Epithelial cell of prostate (primary cell): Measurements from ENCODE around the gene EIF4H.
"Not testable (repeated sequence)": the region's sequence is repeated elsewhere in the genome, so short reads cannot be mapped to it uniquely, and the experiment has no call there.

Experiments
- DNase-seq: peaks from one replicate; pipeline ENCODE4 v3.0.0-alpha.2; 2011; ENCODE audit warnings: low read depth, low spot score
- H3K27ac ChIP-seq: fragments of 450-650 bp; 2 replicates; pipeline ENCODE4 v1.5.1; 2017; ENCODE audit warnings: mild to moderate bottlenecking

EIF4H gene

DNA sequence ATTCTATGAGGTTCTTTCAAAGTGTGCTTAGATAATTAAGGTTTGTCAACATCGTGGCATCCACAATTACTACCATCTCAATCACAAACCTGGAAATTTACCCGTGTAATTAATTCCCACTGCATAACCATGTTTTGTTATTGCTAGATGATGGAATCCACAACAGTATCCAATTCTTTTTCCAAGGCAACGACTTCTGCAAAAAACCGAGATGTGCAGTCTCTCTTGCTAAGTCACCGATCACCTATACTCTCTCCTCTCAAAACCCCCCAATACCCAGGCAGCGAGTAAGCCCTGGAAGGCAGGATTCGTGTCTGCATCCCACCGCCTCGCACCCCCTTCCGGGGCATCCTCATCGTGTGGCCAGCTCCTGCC, 678 bp upstream of the EIF4H start:
- DNase-seq, result no peak
- H3K27ac ChIP-seq, result peak overlapping the region; percentile 85

DNA sequence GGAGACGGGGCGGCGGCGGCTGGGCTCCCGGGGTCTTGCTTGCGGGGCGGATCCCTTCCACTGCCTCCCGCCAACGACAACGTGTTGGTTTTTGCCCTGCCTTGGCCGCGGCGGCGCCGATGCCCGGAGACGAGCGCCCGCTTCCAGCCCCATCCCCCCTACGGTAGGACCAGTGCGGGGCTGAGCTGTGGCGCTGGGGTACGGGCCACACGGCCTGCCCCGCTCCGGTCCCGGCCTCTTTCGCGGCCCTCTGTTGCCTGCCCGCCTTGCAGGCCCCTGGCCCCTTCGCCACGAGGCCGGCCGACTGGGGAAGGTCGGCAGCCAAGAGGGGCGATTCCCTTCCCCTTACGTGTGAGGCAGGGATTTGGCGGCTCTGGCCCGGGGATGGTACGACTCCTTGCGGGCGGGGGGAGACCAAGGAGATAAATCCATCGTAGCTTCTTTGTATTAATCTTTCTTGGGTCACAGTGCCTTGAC, 488 bp downstream of the EIF4H start:
- DNase-seq, result no peak
- H3K27ac ChIP-seq, result peak overlapping the region; percentile 85

DNA sequence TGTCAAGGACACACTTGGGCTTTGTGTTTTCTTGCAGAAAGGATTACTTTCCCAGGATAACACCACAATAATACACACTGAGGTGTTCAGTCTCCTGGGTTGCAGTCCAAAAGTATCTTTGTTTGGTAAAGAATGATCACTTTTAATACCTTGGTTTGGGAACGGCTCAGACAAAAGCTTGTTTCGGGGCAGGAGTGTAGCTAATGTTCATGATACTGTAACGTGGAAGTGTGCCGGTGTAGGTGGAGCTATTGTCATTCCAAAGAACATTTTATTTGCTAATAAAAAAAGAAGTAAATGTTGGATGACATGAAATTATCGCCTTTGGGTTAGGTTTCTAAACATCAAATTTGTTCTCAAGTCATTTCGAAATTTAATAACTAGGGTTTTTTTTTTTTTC, 1.2 kb downstream of the EIF4H start:
- peak overlapping the region; percentile 85 for H3K27ac ChIP-seq
- DNase-seq, result no peak

DNA sequence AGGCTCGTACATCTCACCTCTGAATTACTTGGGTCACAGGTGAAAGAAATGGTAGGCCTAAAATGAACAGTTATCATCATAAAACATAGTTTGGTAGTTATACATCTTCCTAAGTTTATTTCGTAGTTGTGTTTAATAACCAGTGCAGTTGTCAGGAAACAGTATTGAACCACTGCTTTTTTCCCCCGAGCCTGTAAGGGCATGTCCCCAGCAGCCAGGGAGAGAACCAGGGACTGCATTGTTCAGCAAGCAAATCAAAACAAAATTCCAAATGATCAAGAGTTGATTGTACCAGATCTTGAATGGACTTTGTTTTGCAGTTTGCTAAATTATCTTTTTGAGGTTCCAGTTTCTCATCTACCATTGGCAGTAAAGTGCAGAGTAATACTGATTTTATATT, 2.4 kb downstream of the EIF4H start:
- peak overlapping the region; percentile 85 for H3K27ac ChIP-seq
- no peak for DNase-seq

DNA sequence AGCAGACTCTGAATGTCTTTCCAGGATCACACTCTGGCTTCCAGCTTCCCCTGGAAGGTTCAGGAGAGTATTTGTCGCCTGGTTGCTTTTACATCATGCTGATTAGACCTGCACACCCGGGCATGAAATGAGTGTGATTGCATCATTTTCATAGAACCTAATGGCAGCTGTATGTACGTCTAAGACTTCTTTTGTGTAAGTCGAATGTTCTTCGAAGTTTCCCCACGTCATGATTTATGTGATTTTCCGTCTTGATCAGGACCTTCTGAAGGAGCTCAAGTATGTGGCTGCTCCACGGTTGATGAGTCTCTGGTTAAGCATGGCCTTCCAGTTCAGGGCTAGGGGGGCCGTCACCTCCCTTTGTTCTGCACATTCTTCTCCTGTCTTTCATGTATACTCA, 4.5 kb downstream of the EIF4H start:
- peak overlapping the region; percentile 85 for H3K27ac ChIP-seq
- no peak for DNase-seq

DNA sequence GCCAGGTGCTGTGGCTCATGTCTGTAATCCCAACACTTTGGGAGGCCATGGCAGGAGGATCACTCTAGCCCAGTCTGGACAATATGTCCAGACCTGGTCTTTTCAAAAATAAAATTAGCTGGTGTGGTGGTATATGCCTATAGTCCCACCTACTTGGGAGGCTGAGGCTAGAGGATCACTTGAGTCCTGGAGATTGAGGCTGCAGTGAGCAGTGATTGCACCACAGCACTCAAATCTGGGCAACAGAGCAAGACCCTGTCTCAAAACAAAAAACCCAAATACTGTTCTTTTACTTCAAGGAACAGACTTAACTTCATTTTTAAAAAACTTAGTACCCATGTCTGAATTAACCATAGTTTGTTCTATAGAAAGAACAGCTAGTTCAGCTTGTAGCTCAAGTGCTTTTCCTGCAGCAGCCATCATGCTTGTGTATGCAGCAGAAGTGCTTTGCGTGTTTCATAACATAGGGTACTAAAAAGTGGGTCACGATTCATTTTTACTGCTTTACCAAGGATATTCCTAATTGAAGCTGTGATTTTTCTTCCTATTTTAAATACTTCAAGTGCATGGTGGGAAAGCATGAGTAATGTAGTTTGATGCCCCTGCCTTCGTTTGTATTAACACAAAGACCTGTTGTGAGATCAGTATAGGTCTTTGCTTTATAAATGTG, 5.9 kb downstream of the EIF4H start:
- no peak for DNase-seq
- peak overlapping the region; percentile 85 for H3K27ac ChIP-seq

DNA sequence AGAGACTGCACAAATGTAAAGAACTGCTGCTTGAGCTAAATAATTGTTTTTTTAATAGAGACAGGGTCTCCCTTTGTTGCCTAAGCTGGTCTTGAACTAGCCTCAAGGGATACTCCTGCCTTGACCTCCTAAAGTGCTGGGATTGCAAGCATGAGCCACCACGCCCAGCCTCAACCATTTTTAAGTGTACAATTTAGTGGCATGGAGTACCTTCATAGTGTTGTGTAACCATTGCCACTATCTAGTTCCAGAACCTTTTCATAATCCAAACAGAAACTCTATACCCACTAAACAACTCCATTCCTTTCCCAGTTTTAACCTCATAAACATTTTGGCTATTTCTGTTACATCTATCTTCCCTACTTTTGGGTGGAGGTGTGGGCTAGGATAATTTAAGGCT, 6.7 kb downstream of the EIF4H start:
- H3K27ac ChIP-seq, result peak overlapping the region; percentile 59
- DNase-seq, result no peak

DNA sequence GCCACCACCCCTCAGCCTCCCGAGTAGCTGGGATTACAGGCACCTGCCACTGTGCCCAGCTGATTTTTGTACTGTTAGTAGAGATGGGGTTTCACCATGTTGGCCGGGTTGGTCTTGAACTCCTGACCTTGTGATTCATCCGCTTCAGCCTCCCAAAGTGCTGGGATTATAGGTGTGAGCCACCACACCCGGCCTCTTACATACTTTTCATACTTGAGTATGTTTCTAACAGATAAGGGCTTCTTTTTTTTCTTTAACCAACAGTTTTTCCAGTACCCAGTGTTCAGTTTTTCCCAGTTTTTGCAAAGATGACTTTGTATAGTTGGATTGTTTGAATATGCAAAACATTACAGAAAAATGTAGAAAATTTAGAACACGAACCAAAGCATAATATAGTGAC, 7.7 kb downstream of the EIF4H start:
- DNase-seq, result no peak
- H3K27ac ChIP-seq, result peak overlapping the region; percentile 59

DNA sequence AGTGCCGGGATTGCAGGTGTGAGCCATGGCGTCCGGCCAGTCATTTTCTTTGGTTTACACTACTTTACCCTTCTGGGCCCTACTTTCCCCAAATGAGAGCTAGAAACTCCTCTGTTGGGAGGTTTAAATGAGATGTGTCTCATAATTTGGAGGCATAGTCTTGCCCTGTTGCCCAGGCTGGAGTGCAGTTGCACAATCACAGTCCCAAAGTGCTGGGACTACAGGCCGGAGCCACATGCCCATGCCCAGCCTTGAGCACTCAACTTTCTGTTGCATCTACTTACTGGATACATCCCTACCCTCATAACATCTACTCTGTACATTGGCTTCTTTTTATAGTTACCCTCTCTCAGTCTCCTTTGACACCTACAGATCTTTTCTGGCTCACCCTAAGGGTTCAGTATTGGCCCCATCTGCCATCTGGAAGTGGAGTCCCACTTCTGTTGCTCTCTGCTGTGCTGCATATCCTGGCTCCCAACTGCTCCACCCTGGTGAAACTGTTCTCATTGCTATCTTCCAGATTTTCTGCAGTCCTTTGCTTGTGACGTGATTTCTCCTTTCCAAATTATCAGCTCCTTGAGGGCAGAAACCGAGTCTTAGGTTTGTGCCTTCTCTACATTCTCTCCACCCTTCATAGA, 8.4 kb downstream of the EIF4H start:
- no peak for DNase-seq
- peak overlapping the region; percentile 59 for H3K27ac ChIP-seq

DNA sequence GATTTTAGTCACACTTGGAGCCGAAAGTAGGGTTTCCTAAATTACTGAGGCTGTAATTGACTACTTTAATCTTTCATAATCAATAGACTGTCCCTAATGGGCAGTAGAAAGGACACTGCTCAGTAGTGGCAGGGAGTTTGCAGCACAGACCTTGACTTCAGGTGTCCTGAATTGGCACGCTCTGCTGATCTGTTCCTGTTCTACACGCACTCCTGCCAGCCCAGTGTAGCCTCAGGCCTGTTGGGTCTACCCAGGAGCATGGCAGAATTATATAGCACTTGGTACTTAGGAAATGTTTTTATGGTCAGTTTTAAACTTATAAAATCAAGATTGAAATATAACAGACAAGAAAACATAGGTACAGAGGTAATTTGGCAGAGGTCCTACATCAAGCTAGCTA, 9.0 kb downstream of the EIF4H start:
- peak overlapping the region; percentile 59 for H3K27ac ChIP-seq
- DNase-seq, result no peak

DNA sequence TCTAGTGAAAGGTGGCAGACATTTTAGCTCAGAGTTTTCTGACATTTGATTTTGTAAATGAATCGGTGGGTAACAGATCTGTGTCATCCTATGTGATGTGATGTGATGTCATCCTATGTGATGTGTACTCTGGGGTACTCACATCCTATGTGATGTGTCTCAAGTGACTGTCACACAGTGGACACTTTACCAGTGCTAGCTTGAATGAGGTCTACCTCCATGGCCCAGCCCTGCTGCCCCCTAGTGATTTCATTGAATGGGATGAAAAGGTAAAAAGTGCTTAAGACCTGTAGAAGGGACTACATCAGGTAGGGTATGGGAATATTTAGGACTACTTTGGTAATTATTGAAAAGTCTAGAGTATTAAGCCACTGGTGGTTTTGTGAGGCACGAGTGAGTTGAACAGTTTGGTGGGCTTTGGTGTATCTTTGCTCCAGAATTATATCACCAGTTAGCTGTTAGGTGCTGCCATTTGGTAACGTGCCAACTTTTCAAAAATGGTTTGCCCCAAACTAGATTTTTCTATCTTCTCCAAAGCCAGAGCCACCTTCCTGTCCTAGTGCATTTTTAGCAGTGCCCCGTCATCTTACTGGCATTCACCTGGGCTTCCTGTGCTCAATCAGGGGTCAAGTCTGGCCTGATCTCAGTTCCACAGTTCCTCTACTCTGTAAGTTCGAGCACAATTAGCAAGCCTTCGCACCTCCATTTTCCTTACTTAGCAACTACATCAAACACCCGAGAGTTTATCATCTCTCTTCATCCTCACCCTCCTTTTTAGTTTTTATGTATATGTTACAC, 9.7 kb downstream of the EIF4H start:
- H3K27ac ChIP-seq, result peak overlapping the region; percentile 59
- no peak for DNase-seq

DNA sequence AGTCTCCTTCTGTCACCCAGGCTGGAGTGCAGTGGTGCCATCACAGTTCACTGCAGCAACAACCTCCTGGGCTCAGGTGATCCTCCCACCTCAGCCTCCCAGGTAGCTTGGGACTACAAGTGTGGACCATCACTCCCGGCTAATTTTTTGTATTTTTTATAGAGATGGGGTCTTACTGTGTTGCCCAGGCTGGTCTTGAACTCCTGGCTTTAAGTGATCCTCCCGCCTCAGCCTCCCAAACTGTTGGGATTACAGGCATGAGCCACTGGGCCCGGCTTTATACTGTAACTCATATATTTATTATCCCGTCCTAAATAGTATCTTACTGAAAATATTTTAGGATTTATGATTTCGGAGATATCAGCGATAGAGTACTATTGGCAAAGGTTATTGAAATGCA, 10.9 kb downstream of the EIF4H start:
- no peak for DNase-seq
- peak overlapping the region; percentile 59 for H3K27ac ChIP-seq

DNA sequence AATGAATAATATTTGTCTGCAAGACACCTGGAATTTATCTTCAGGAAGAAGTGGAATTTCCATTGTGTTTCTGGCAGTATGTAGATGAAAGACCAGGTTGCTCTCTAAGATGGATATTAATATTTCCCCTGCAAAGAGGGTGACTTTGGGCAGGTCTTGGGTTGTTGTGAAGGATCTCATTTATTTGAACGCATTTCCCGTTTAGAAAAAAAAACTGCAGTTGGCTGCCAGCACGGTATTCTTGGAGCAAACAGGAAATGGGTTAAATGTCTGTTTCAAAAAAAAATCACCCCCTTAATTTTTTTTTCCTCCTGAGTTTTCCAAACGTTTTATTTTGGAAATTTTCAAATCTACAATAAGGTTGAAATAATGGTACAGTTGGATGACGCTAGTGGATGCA, 11.5 kb downstream of the EIF4H start:
- H3K27ac ChIP-seq, result no peak overlapping the region
- DNase-seq, result no peak

DNA sequence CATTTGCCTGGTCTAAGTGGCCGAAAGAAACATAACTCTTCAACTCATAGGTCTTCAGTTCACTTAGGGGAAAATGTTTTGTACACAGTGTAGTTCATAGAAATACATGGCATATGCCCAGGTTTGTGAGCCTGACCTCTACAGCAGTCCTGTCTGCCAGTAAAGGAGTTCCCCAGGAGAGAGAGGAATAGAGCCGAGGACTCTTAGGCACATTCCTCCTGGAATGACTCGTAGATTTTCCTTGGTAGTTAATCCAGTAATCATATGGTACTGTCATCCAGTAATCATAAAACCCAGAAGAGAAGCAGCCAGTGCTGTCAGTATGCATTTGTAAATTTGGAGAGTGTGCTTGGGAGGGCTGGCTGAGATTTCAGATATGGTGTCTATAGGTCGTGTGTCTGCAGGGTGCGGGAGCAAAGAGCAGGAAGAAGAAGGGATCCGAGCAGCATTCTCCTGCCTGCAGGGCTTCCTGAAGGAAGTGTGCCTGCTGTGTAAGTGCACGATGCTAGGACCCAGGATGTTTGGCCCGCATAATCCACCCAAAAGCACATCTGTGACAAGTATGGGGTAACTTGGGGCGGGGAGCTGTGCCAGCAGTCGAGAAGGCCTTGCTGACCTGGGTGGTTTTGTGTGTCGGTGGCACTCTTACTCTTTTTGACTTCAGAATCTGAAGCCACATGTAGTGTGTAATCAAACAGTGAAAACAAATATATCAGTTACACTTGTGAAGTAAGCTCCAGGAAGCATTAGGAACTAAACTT, 13.9 kb downstream of the EIF4H start:
- peak overlapping the region; percentile 5 for H3K27ac ChIP-seq
- no peak for DNase-seq

DNA sequence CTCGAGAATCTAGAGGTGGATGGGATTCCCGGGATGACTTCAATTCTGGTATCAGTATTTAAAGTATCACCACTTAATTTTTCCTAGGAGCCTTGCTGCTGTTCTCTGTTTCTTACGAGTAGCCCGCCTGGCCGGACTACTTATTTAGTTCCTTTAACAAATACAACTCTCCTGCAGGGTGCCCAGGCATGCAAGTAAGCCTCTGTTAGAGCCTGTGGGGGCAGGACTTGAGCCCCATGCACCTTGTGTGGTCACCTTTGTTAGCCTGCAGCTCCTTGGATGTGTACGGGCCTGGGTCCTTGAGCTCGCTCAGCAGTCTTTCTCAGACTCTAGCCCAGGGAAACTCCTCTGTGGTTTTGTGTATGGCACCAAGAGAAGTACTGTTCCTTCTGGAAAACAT, 16.1 kb downstream of the EIF4H start:
- no peak for DNase-seq
- H3K27ac ChIP-seq, result no peak overlapping the region

DNA sequence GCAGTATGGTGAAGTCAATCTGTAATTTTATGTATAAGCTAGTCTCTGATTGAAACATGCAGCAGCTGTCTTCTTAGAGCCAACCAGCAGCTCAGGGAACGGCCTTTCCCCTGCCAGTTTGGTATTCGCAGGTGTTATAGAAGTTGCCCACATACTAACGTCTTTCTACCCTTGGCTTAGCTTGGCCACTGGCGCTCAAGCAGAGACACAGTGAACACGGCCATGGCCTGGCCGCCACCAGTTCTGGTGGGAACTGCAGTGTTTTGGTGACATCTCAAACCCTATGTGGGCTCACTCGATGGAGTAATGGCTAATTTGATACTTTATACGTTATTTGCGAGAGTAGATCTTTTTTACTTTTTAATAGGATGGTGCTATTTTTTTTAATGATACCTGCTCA, 17.1 kb downstream of the EIF4H start:
- no peak for DNase-seq
- H3K27ac ChIP-seq, result no peak overlapping the region

DNA sequence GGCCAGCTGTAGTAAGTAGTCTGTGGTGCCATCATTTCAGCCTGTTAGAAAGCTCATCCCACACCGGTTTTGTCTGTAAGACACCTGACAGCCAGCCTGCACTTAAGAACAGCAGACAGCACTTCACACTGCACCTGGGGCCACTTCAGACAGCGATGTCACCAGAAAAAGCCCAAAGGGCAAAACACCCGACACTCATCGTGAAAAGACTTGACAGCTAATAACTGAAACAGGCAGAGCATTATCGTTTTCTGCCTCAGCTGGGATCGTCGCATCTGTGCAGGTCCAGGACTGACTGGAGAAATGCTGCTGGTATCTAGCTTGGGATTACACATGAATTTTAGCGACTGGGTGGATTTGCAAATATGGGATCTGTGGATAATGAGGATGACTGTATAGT, 18.9 kb downstream of the EIF4H start:
- no peak for DNase-seq
- no peak overlapping the region for H3K27ac ChIP-seq

DNA sequence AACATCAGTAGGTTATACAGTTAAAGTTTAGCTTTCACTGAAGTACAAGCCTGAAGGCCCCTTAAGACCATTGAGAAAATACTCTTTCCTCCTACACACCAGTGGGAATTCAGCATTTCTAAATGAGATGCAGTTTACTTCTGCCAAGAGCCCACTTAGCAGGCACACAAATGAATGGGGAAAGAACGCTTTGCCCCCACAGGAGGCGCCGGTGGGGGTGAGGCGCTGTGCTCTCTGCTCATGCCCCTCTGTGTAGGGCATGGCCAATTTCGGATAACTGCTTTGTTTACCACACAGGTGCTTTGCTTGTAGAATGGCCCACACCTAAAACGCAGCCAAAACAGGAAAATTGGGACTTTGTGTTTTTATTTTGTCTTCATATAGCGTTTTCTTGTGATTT, 19.8 kb downstream of the EIF4H start:
- no peak for DNase-seq
- no peak overlapping the region for H3K27ac ChIP-seq

DNA sequence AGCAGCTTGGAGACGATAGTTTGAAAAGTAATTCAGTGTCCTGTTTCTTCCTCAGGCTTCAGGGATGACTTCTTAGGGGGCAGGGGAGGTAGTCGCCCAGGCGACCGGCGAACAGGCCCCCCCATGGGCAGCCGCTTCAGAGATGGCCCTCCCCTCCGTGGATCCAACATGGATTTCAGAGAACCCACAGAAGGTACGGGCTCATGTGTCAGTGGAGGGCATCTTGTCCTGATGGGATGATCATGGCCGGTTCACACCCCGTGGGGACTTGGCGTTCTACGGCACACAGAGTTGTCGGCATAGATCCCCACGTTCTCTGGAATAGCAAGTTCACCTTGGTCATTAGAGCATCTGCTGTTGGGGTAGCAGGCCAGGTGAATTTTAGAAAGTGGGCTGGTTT, 20.5 kb downstream of the EIF4H start:
- no peak overlapping the region for H3K27ac ChIP-seq
- DNase-seq, result no peak

DNA sequence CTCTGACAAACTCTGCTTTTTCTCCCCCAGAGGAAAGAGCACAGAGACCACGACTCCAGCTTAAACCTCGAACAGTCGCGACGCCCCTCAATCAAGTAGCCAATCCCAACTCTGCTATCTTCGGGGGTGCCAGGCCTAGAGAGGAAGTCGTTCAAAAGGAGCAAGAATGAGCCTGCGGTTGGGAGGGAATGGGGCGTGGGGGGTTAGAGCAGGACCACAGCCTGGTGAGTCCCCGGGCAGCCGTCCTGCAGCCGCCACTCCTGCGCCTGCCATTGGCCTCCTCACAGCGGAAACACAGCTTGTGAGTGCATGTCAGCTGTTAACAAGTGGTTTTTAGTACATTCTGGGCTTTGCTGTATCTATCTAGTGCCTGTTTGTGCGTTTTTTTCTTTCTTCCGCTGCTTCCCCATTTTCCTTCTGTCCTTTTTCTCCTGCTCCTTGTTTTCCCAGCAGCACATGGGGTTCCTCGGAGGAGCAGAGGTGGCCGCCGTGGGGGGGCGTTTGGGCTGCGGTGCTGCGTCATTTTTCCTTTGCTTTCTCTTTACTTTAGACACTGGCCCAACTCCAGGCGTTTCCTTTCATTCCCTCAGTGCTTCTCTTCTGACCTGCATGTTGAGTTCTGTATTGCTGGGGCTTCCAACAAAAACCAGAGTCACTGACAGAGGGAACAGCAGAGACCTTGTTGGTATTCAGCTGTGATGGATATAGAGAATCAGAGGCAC, 21.1 kb downstream of the EIF4H start:
- H3K27ac ChIP-seq, DNase-seq: not testable (repeated sequence)
